ENCODE results near the gene TNFRSF19.

TNFRSF19 gene

DNA sequence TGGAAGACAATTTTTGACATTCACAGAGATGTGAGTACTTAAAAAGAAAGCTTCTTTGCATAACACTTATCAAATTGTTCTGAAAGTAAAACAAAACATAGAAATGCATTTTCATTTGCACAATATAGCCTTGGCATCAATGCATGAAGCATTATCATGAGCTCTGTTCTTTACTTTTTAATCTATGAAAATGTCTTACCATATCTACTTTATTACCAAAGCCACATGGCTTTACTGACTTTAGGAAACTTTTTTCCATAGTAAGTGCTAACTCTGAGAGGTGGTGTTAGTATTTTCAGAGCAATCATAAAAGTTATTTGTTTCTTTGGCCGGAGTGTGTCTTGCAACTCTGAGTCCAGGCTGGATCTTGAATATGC lies 10.5 kb downstream of the TNFRSF19 start:
- Histone ChIP-seq H3K27ac (ENCODE audit: poor library complexity, severe bottlenecking) (no peak overlapping the region), H3K27me3 (ENCODE audit: insufficient read depth, poor library complexity, severe bottlenecking) (no peaks in the 10 kb centered on the region), H3K4me3 (ENCODE audit: severe bottlenecking) (no peak overlapping the region), H3K36me3 (ENCODE audit: low read depth) (no peaks in the 10 kb centered on the region), H3K9me3 (ENCODE audit: severe bottlenecking) (no peaks in the 10 kb centered on the region), H3K4me1 (ENCODE audit: insufficient read depth, poor library complexity, severe bottlenecking) (no peaks in the 10 kb centered on the region)
- no peak for DNase-seq (ENCODE audit: low spot score)
- TF ChIP-seq, protein P1, sequence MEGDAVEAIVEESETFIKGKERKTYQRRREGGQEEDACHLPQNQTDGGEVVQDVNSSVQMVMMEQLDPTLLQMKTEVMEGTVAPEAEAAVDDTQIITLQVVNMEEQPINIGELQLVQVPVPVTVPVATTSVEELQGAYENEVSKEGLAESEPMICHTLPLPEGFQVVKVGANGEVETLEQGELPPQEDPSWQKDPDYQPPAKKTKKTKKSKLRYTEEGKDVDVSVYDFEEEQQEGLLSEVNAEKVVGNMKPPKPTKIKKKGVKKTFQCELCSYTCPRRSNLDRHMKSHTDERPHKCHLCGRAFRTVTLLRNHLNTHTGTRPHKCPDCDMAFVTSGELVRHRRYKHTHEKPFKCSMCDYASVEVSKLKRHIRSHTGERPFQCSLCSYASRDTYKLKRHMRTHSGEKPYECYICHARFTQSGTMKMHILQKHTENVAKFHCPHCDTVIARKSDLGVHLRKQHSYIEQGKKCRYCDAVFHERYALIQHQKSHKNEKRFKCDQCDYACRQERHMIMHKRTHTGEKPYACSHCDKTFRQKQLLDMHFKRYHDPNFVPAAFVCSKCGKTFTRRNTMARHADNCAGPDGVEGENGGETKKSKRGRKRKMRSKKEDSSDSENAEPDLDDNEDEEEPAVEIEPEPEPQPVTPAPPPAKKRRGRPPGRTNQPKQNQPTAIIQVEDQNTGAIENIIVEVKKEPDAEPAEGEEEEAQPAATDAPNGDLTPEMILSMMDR (IDR thresholded peaks at IDR 0.05; ENCODE audit: poor library complexity, severe bottlenecking) = no peak
- no peak for ATAC-seq (ENCODE audit: low read depth)

DNA sequence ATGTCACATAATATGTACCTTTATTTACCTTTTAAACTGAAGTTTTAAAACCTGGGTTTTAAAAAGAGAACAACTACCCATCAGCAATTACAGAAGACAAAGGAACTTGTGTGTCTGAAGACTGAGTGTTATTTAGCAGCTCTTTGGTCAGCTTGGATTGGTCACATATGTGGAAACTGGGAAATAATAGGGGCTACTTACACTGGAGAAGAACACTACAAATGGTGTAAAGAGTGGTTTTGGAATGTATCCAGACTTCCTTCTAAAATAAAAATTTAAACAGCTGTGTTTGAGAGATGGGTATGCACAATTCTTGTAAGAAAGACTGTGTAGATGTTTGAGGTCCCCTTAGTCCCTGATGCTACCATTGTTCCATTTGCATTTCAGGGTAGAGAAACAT lies 13.3 kb downstream of the TNFRSF19 start:
- Histone ChIP-seq H3K9me3 (ENCODE audit: severe bottlenecking) (no peaks in the 10 kb centered on the region), H3K4me1 (ENCODE audit: insufficient read depth, poor library complexity, severe bottlenecking) (no peaks in the 10 kb centered on the region), H3K36me3 (ENCODE audit: low read depth) (no peaks in the 10 kb centered on the region), H3K27ac (ENCODE audit: poor library complexity, severe bottlenecking) (no peak overlapping the region), H3K27me3 (ENCODE audit: insufficient read depth, poor library complexity, severe bottlenecking) (no peaks in the 10 kb centered on the region), H3K4me3 (ENCODE audit: severe bottlenecking) (no peak overlapping the region)
- ATAC-seq (ENCODE audit: low read depth) = no peak
- TF ChIP-seq, protein P1 (IDR thresholded peaks at IDR 0.05; ENCODE audit: poor library complexity, severe bottlenecking) = no peak
- no peak for DNase-seq (ENCODE audit: low spot score)

DNA sequence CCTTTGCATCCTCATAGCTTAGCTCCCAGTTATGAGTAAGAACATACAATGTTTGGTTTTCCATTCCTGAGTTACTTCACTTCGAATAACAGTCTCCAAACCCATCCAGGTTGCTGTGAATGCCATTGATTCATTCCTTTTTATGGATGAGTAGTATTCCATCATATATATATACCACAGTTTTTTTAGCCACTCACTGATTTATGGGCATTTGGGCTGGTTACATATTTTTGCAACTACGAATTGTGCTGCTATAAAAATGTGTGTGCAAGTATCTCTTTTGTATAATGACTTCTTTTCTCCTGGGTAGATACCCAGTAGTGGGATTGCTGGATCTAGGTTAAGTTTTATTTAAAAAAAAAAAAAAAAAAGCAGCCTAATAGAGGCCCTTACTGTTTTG lies 14.1 kb downstream of the TNFRSF19 start:
- ATAC-seq (ENCODE audit: low read depth) = no peak

DNA sequence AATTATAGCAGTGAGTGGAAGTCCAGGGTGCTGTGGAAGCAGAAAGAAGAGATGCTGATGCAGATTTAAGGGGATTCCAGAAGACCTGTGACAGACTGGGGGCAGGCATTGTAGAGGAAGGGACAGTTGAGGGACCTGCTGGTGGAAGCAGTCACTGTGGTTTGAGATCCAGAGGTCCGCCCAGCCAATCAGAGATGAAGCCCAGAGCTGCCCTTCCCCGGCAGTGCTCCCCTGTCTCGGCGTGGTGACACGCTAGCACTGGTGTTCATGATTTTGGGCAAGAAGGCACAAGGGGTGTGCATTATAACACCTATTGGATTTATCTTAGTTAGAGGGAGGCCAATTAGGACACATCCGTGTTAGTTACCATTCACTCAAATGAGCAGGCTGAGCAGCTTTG lies 16.1 kb downstream of the TNFRSF19 start:
- DNase-seq (ENCODE audit: low spot score) (no peak), ATAC-seq (ENCODE audit: low read depth) (no peak)
- Histone ChIP-seq H3K36me3 (ENCODE audit: low read depth) (no peaks in the 10 kb centered on the region), H3K27me3 (ENCODE audit: insufficient read depth, poor library complexity, severe bottlenecking) (no peaks in the 10 kb centered on the region), H3K27ac (ENCODE audit: poor library complexity, severe bottlenecking) (no peak overlapping the region), H3K9me3 (ENCODE audit: severe bottlenecking) (no peaks in the 10 kb centered on the region), H3K4me1 (ENCODE audit: insufficient read depth, poor library complexity, severe bottlenecking) (no peaks in the 10 kb centered on the region), H3K4me3 (ENCODE audit: severe bottlenecking) (no peak overlapping the region)
- TF ChIP-seq, protein P1 (IDR thresholded peaks at IDR 0.05; ENCODE audit: poor library complexity, severe bottlenecking) = no peak

More for the DNA sequence above, 14.1 kb downstream of the TNFRSF19 start:
- no peak overlapping the region for H3K4me3 ChIP-seq (ENCODE audit: severe bottlenecking)
- TF ChIP-seq, protein P1 (IDR thresholded peaks at IDR 0.05; ENCODE audit: poor library complexity, severe bottlenecking) = no peak
- H3K4me1 ChIP-seq (ENCODE audit: insufficient read depth, poor library complexity, severe bottlenecking) = no peaks in the 10 kb centered on the region
- no peak overlapping the region for H3K27ac ChIP-seq (ENCODE audit: poor library complexity, severe bottlenecking)
- H3K27me3 ChIP-seq (ENCODE audit: insufficient read depth, poor library complexity, severe bottlenecking) = no peaks in the 10 kb centered on the region
- DNase-seq (ENCODE audit: low spot score) = no peak
- no peaks in the 10 kb centered on the region for H3K36me3 ChIP-seq (ENCODE audit: low read depth)
- no peaks in the 10 kb centered on the region for H3K9me3 ChIP-seq (ENCODE audit: severe bottlenecking)

DNA sequence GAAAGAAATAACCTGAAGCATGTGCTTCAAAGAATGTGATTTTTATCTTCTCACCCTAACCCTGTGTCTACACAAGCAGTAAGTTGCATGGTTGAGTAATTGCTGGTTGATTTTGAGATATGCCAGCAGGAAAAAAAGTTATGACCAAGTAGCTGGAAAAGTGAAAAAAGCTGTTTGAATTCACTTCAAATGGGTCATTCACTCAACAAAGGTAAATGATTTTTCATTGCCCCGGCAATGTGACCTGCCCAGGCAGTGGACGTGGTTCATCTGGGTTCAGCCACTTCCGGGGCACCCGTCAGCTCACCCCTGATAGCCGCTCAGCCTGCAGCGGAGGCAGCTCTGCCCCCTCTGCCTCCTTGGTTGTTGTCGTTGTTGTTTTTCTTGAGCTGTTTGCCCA lies 18.5 kb downstream of the TNFRSF19 start:
- Histone ChIP-seq H3K36me3 (ENCODE audit: low read depth) (no peaks in the 10 kb centered on the region), H3K27ac (ENCODE audit: poor library complexity, severe bottlenecking) (no peak overlapping the region), H3K27me3 (ENCODE audit: insufficient read depth, poor library complexity, severe bottlenecking) (no peaks in the 10 kb centered on the region), H3K4me3 (ENCODE audit: severe bottlenecking) (no peak overlapping the region), H3K9me3 (ENCODE audit: severe bottlenecking) (no peaks in the 10 kb centered on the region), H3K4me1 (ENCODE audit: insufficient read depth, poor library complexity, severe bottlenecking) (no peaks in the 10 kb centered on the region)
- TF ChIP-seq, protein P1 (IDR thresholded peaks at IDR 0.05; ENCODE audit: poor library complexity, severe bottlenecking) = no peak
- DNase-seq (ENCODE audit: low spot score) (no peak), ATAC-seq (ENCODE audit: low read depth) (no peak)
